Endothelial cell of umbilical vein (primary cell): ENCODE results near the gene RTEL1. TPM values are rescaled to one million over a fixed set of nuclear protein-coding genes. Genes with fewer than 3 reads are reported as not detected.

Experiments used
- BruUV-seq: library from RNA; stranded (reverse); fragments of 400-500 nt; replicated peaks from 2 replicates; lab custom pipeline; 2021; lab: Mats Ljungman, UMichigan
- CTCF ChIA-PET: fragments of 300-600, 350-600 bp; sonication (Branson Sonifier 250); formaldehyde crosslinking; loops from one replicate; lab custom pipeline; 2021; ENCODE audit warnings: antibody characterized with exemption, inconsistent platforms; lab: Charles Lee
- POLR2A ChIA-PET: fragments of 300-600, 350-600 bp; sonication (Branson Sonifier 250); formaldehyde crosslinking; loops from one replicate; lab custom pipeline; 2021; ENCODE audit warnings: antibody characterized with exemption, inconsistent platforms; lab: Charles Lee
- DNase-seq: peaks from one replicate; pipeline ENCODE4 v3.0.0-alpha.2; 2011; ENCODE audit warnings: low read depth, low spot score
- FAIRE-seq: peaks from 2 replicates; lab custom pipeline; 2011; peaks lifted over from hg19 to GRCh38; lab: Jason Lieb, UNC
- H2AFZ ChIP-seq: 2 replicates; pipeline ENCODE4 v1.6.0; 2012; ENCODE audit warnings: low read depth, low read length, control low read depth, inconsistent platforms
- H3K27ac ChIP-seq: 2 replicates; pipeline ENCODE4 v1.5.1; 2011; ENCODE audit warnings: low read depth, mild to moderate bottlenecking, control low read depth, low read length, moderate library complexity; ENCODE audit not compliant: insufficient read depth
- H3K27me3 ChIP-seq, 2 experiments: 2 replicates each; pipeline versions ENCODE4 v1.6.0 to v1.6.1; 2011; ENCODE audit warnings: low read length in 2 of 2, mixed read lengths in 1 of 2; ENCODE audit not compliant: control insufficient read depth in 2 of 2, insufficient read depth in 2 of 2
- H3K36me3 ChIP-seq, 2 experiments: 2 replicates in 1 of 2; 3 replicates in 1 of 2; pipeline ENCODE4 v1.5.1; 2011; ENCODE audit warnings: low read length in 2 of 2, mild to moderate bottlenecking in 1 of 2, moderate library complexity in 1 of 2; ENCODE audit not compliant: control insufficient read depth in 2 of 2, insufficient read depth in 2 of 2; ENCODE audit errors: extremely low read depth in 1 of 2
- H3K4me1 ChIP-seq: 3 replicates; pipeline ENCODE4 v1.5.1; 2011; ENCODE audit warnings: mild to moderate bottlenecking, low read length; ENCODE audit not compliant: control insufficient read depth, insufficient read depth; ENCODE audit errors: extremely low read depth
- H3K4me2 ChIP-seq: 2 replicates; pipeline ENCODE4 v1.6.1; 2011; ENCODE audit warnings: low read length, control low read depth, mixed read lengths; ENCODE audit not compliant: insufficient read depth
- H3K4me3 ChIP-seq, 3 experiments: fragments of 200-600 bp in 1 of 3; sonication (generic), shearing (Covaris generic) in 1 of 3; replicated peaks in 1 of 3; 2 replicates each; pipeline ENCODE4 v1.5.1; 2011 to 2016; ENCODE audit warnings: control low read depth in 3 of 3, low read length in 3 of 3, mild to moderate bottlenecking in 2 of 3, inconsistent platforms in 1 of 3, low read depth in 1 of 3, moderate library complexity in 1 of 3; ENCODE audit not compliant: insufficient read depth in 1 of 3
- H3K79me2 ChIP-seq: 2 replicates; pipeline ENCODE4 v1.6.0; 2012; ENCODE audit warnings: low read length, inconsistent platforms; ENCODE audit not compliant: control insufficient read depth, insufficient read depth
- H3K9ac ChIP-seq: replicated peaks from 2 replicates; pipeline ENCODE3; 2011; ENCODE audit warnings: low read length, control low read depth; ENCODE audit not compliant: insufficient read depth; ENCODE audit errors: extremely low read depth
- H3K9me1 ChIP-seq: replicated peaks from 3 replicates; pipeline ENCODE4 v1.6.0; 2011; ENCODE audit warnings: mild to moderate bottlenecking, low read length; ENCODE audit not compliant: control insufficient read depth, insufficient read depth; ENCODE audit errors: extremely low read depth
- H3K9me3 ChIP-seq: replicated peaks from 2 replicates; pipeline ENCODE4 v1.5.1; 2012; ENCODE audit warnings: low read length, inconsistent platforms; ENCODE audit not compliant: control insufficient read depth, insufficient read depth
- H4K20me1 ChIP-seq: replicated peaks from 2 replicates; pipeline ENCODE3; 2011; ENCODE audit warnings: mild to moderate bottlenecking, low read length; ENCODE audit not compliant: control insufficient read depth, insufficient read depth; ENCODE audit errors: extremely low read depth
- FOS ChIP-seq: IDR thresholded peaks from 2 replicates; pipeline ENCODE4 v1.6.1; 2011; ENCODE audit warnings: mild to moderate bottlenecking, low read length, moderate library complexity, borderline replicate concordance; ENCODE audit not compliant: insufficient read depth
- MYC ChIP-seq: IDR thresholded peaks from one replicate; pipeline ENCODE4 v1.6.1; 2011; ENCODE audit warnings: mild to moderate bottlenecking, low read depth, low read length
- dilution Hi-C: fragments of 300-500 bp; cut with MboI; formaldehyde crosslinking; loops from one replicate; pipeline ENCODE4 v1.15.0; 2019; ENCODE audit warnings: low sequenced_read_pairs; ENCODE audit not compliant: extremely low pct_ligation_motif_present
- intact Hi-C: fragments of 100-400 bp; cut with micrococcal nuclease; formaldehyde crosslinking; loops from one replicate; pipeline ENCODE4 v1.10.0; 2022
- polyA plus RNA-seq, 4 experiments: library from polyadenylated mRNA; depleted of rRNA in 3 of 4; stranded (reverse) in 3 of 4; unstranded in 1 of 4; fragments of >200 nt; gene quantifications; 2 replicates each; pipeline versions ENCODE4 v1.2.1 to v1.2.3, GENCODE V29; 2011 to 2012; ENCODE audit warnings: missing spikeins in 1 of 4
- total RNA-seq: library from RNA; stranded (reverse); gene quantifications from 2 replicates; pipeline ENCODE4 v1.2.3, GENCODE V29; 2021
- TF ChIP-seq, protein P1 (sequence below), 2 donors: IDR thresholded peaks; 1 replicate in 1 of 2; 2 replicates in 1 of 2; pipeline ENCODE4 v1.5.1; 2011; ENCODE audit warnings: low read length in 2 of 2, mild to moderate bottlenecking in 2 of 2, moderate library complexity in 2 of 2, control low read depth in 1 of 2, inconsistent platforms in 1 of 2, low read depth in 1 of 2; ENCODE audit not compliant: insufficient read depth in 1 of 2; ENCODE audit errors: extremely low read depth in 1 of 2

Gene RTEL1
- total and polyA plus RNA-seq, 2 donors (not counting 3 experiments of a cell fraction or from before 2014, with no cell fraction given): 17.0 to 44.9 TPM

DNA sequence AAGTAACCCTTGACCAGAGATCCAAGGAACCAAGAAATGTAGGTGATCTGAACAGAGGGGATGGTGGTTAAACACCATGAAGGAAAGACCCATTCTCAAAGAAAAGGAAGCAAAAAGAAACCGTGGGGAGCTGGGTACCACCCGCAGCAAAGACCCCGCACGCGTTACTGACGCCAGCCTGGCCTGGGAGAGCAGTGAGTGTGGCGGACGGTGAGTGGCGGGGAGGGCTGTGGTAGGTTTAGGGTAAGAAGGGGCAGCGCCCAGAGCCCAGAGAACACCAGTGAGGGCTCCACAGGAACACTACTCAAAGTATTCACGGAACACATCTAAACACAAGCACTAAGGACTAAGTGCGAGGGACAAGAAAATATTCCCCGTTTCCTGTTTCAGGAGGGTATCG lies 35.4 kb upstream of the RTEL1 start:
- no peak overlapping the region for H2AFZ ChIP-seq
- H4K20me1 ChIP-seq: no peaks in the 10 kb centered on the region
- TF ChIP-seq FOS: no peak
- TF ChIP-seq, protein P1, sequence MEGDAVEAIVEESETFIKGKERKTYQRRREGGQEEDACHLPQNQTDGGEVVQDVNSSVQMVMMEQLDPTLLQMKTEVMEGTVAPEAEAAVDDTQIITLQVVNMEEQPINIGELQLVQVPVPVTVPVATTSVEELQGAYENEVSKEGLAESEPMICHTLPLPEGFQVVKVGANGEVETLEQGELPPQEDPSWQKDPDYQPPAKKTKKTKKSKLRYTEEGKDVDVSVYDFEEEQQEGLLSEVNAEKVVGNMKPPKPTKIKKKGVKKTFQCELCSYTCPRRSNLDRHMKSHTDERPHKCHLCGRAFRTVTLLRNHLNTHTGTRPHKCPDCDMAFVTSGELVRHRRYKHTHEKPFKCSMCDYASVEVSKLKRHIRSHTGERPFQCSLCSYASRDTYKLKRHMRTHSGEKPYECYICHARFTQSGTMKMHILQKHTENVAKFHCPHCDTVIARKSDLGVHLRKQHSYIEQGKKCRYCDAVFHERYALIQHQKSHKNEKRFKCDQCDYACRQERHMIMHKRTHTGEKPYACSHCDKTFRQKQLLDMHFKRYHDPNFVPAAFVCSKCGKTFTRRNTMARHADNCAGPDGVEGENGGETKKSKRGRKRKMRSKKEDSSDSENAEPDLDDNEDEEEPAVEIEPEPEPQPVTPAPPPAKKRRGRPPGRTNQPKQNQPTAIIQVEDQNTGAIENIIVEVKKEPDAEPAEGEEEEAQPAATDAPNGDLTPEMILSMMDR (IDR thresholded peaks at IDR 0.05; ENCODE audit: extremely low read depth in 1 of 2, insufficient read depth in 1 of 2, low read depth in 1 of 2, low read length in 2 of 2): no peak
- no peak for TF ChIP-seq MYC
- no peak overlapping the region for H3K27ac ChIP-seq
- BruUV-seq: no TSS peak
- peaks cover 4 to 9% of the 10 kb centered on the region in 2 experiments for H3K36me3 ChIP-seq
- ChIA-PET CTCF (no interaction called here), POLR2A (no interaction called here)
- no peaks in the 10 kb centered on the region for H3K27me3 ChIP-seq
- no peaks in the 10 kb centered on the region for H3K9me3 ChIP-seq
- H3K4me2 ChIP-seq: no peak overlapping the region
- no peak overlapping the region for H3K9ac ChIP-seq
- DNase-seq: no peak
- peaks cover 52% of the 10 kb centered on the region for H3K79me2 ChIP-seq
- H3K4me3 ChIP-seq: no peak overlapping the region
- no peak for FAIRE-seq
- H3K9me1 ChIP-seq: no peaks in the 10 kb centered on the region
- intact Hi-C loops (no loop called here), dilution Hi-C loops (no loop called here)
- peaks cover 3% of the 10 kb centered on the region for H3K4me1 ChIP-seq

DNA sequence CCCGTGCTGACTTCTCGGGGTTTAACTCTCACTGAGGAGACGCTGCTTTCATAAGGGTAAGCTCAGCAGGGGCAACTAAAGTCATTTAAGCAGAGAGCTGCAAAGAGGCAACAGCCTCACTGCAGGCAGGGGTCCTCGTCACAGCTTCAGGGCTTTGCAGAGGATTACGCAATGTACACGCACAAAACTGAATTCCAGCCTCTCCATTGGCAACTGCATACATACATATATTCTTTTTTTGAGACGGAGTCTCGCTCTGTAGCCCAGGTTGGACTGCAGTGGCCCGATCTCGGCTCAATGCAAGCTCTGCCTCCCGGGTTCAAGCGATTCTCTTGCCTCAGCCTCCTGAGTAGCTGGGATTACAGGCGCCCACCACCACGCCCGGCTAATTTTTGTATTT lies 33.6 kb upstream of the RTEL1 start:
- DNase-seq (no peak), FAIRE-seq (no peak)
- no peaks in the 10 kb centered on the region for H3K36me3 ChIP-seq
- H3K27me3 ChIP-seq: no peaks in the 10 kb centered on the region
- no peak overlapping the region for H3K27ac ChIP-seq
- dilution Hi-C loops: no loop called here
- CTCF ChIA-PET: no interaction called here
- H3K4me2 ChIP-seq: no peak overlapping the region
- intact Hi-C loops: no loop called here
- no peaks in the 10 kb centered on the region for H4K20me1 ChIP-seq
- peaks cover 13% of the 10 kb centered on the region for H3K4me1 ChIP-seq
- H3K9me1 ChIP-seq: no peaks in the 10 kb centered on the region
- H3K79me2 ChIP-seq: peaks cover 55% of the 10 kb centered on the region
- H3K9ac ChIP-seq: no peak overlapping the region
- no peak overlapping the region for H3K4me3 ChIP-seq
- POLR2A ChIA-PET: no interaction called here
- no peak for TF ChIP-seq MYC
- no TSS peak for BruUV-seq
- H2AFZ ChIP-seq: no peak overlapping the region
- no peaks in the 10 kb centered on the region for H3K9me3 ChIP-seq
